Measurements from ENCODE around the gene CBX2.

DNA sequence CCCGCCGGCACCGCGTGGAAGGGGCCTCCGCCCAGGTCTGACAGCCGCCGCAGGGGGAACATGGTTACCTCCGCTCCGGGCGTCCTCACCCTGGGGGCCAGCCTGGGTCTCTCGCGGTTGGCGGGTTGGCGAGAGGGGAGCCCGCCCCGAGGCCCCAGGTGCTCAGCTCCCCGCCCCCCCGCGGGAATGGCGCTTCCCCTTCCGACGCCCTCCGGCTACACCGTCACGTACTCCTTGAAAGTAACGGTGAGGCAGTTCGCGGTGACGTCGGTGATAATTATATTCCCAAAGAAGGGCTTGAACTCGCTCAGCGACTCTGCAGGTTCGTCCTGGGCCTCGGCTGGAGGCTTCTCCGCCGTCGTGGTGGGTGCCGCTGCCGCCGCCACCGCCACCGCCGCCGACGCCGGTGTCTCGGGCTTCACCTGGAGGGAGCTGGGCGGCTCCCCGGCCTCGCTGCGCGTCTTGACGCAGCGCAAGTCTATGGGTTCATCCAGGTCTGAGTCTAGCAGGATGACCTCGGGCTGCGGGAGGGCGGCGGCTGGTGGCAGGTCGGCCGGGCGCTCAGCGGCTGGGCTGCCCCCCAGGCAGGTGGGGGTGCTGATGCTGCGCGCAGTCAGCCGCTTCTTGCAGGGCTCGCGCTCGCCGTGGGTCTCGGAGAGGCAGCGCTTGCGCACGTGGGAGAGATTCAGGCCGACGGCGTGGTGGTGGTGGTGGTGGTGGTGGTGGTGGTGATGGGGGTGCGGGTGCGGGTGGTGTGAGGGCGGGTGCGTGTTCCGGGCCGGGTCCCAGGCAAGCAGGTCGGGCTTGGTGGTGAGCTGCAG is 56.0 kb downstream of the CBX2 start:
- TF ChIP-seq RAD21 (IDR thresholded peaks at IDR 0.05; ENCODE audit: low read depth), result no peak
- TF ChIP-seq, protein P1, sequence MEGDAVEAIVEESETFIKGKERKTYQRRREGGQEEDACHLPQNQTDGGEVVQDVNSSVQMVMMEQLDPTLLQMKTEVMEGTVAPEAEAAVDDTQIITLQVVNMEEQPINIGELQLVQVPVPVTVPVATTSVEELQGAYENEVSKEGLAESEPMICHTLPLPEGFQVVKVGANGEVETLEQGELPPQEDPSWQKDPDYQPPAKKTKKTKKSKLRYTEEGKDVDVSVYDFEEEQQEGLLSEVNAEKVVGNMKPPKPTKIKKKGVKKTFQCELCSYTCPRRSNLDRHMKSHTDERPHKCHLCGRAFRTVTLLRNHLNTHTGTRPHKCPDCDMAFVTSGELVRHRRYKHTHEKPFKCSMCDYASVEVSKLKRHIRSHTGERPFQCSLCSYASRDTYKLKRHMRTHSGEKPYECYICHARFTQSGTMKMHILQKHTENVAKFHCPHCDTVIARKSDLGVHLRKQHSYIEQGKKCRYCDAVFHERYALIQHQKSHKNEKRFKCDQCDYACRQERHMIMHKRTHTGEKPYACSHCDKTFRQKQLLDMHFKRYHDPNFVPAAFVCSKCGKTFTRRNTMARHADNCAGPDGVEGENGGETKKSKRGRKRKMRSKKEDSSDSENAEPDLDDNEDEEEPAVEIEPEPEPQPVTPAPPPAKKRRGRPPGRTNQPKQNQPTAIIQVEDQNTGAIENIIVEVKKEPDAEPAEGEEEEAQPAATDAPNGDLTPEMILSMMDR (IDR thresholded peaks at IDR 0.05 in 2 of 3, conservative IDR thresholded peaks at IDR 0.05 in 1 of 3; ENCODE audit: borderline replicate concordance in 1 of 3, insufficient read depth in 1 of 3, low read depth in 2 of 3, low read length in 2 of 3), result no peak
- no peak for TF ChIP-seq POLR2A (IDR thresholded peaks at IDR 0.05; ENCODE audit: borderline replicate concordance, extremely low read depth, insufficient read depth, insufficient read length)
- no peak; the same call in 1 of the 2 replicates for TF ChIP-seq POLR2AphosphoS5 (IDR thresholded peaks at IDR 0.05; ENCODE audit: low read depth, low read length)
- TF ChIP-seq EZH2 (IDR thresholded peaks at IDR 0.05), result no peak
- no peak for TF ChIP-seq JUND (IDR thresholded peaks at IDR 0.05)
- TF ChIP-seq CBX3 (IDR thresholded peaks at IDR 0.05; ENCODE audit: low read depth), result no peak
- no peak for TF ChIP-seq FOSL1 (IDR thresholded peaks at IDR 0.05; ENCODE audit: low read depth)
